ENCODE measurements around the gene ARPC1A. TPM values are rescaled to one million over a fixed set of nuclear protein-coding genes. Genes with fewer than 3 reads are reported as not detected.

Gene ARPC1A
- total and polyA plus RNA-seq, 2 of the 8 experiments (the other 6 are each of a cell fraction or from before 2014, with no cell fraction given), result 123 to 155 TPM

GRCh38 chr7:99392659-99393354 is 67.1 kb downstream of the ARPC1A start (continued):
- TF ChIP-seq, protein P1, sequence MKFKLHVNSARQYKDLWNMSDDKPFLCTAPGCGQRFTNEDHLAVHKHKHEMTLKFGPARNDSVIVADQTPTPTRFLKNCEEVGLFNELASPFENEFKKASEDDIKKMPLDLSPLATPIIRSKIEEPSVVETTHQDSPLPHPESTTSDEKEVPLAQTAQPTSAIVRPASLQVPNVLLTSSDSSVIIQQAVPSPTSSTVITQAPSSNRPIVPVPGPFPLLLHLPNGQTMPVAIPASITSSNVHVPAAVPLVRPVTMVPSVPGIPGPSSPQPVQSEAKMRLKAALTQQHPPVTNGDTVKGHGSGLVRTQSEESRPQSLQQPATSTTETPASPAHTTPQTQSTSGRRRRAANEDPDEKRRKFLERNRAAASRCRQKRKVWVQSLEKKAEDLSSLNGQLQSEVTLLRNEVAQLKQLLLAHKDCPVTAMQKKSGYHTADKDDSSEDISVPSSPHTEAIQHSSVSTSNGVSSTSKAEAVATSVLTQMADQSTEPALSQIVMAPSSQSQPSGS (IDR thresholded peaks at IDR 0.05; ENCODE audit: low read length), result no peak
